OCI-LY3 (cell line): Measurements from ENCODE around the gene ALDOA.

Source experiments
- EZH2phosphoT487 ChIP-seq: fragments of 200-600 bp; shearing (Covaris generic); IDR thresholded peaks from 2 replicates; pipeline ENCODE4 v1.6.1; 2018; ENCODE audit warnings: antibody characterized with exemption, mixed run types, low read depth
- TF ChIP-seq, protein P1 (sequence below): fragments of 200-600, 300-600 bp; sonication (generic); IDR thresholded peaks from 2 replicates; pipeline ENCODE4 v1.5.1; 2014; ENCODE audit warnings: antibody characterized with exemption, low read length, low read depth

DNA sequence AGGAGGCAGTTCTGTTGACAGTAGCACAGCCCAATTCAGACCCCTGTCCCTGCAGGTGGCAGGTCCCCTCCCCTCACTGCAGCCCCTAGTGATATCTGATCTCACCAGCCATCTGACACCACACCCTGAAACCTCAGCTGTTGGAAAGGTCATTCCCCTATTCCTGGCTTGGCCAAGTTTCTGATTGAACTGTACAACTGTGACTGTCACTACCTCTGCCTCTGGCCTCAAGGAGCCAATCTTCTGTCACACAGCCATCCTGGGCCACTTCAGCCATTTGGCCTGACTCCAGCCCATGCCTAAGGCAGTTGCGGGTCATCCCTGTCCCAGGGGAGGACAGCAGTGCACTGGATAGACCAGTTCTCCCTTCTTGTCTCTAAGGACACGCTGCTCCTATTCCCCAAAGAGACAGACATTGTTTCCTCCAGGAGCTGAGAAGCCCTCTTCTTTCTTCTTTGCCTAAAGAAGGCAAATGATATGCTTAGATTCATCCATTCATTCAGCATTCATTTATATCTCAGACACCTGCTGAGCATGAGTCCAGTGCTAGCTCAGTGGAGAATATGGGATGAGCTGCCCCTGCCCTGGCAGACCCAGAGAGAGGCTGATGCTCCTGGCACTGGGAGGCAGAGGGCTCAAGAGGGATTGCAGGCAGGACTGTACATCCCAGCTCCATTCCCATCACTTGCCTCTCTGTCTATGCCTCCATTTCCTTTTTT lies 4.6 kb upstream of the ALDOA start:
- no peak for TF ChIP-seq EZH2phosphoT487
- TF ChIP-seq, protein P1, sequence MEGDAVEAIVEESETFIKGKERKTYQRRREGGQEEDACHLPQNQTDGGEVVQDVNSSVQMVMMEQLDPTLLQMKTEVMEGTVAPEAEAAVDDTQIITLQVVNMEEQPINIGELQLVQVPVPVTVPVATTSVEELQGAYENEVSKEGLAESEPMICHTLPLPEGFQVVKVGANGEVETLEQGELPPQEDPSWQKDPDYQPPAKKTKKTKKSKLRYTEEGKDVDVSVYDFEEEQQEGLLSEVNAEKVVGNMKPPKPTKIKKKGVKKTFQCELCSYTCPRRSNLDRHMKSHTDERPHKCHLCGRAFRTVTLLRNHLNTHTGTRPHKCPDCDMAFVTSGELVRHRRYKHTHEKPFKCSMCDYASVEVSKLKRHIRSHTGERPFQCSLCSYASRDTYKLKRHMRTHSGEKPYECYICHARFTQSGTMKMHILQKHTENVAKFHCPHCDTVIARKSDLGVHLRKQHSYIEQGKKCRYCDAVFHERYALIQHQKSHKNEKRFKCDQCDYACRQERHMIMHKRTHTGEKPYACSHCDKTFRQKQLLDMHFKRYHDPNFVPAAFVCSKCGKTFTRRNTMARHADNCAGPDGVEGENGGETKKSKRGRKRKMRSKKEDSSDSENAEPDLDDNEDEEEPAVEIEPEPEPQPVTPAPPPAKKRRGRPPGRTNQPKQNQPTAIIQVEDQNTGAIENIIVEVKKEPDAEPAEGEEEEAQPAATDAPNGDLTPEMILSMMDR, result no peak
